ENCODE results near the gene IFITM5. TPM values are rescaled to one million over a fixed set of nuclear protein-coding genes. Genes with fewer than 3 reads are reported as not detected.

Gene IFITM5
- total and polyA plus RNA-seq, 2 of the 4 experiments (the other 2 are of a cell fraction), result not detected

DNA sequence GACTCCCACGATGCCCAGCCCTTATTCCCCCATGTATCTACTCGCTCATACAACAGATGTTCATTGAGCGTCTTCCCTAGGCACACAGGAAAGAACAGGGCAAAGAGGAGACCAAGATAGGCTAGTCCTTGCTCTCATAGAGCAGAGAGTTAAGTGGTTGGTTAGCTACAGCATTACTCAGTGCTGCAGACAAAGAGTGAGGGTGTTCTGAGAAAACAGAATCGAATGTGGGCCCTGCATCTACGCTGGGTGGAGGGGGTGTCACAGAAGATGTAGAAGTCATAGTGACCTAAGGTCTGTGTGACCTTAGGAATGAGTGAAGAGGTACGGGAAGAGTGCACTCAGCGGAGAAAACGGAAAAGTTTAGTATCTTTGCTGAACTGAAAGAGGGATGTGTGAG is 50.3 kb downstream of the IFITM5 start:
- Histone ChIP-seq H2AFZ (replicated peaks; ENCODE audit: low read length, poor library complexity) (no peak overlapping the region), H2BK15ac (ENCODE audit: low read depth, low read length) (no peak overlapping the region), H3K4me1 (ENCODE audit: control insufficient read depth, insufficient read depth, low read length) (no peaks in the 10 kb centered on the region), H2BK20ac (ENCODE audit: low read depth, low read length) (no peak overlapping the region), H3K79me1 (ENCODE audit: low read depth in 1 of 2, low read length in 2 of 2) (peaks cover 14% of the 10 kb centered on the region in 2 experiments; a peak in 3 of 4 replicates), H2BK5ac (ENCODE audit: low read depth, low read length, poor library complexity, severe bottlenecking) (no peak overlapping the region), H3K27me3 (ENCODE audit: control insufficient read depth, insufficient read depth, low read length) (no peaks in the 10 kb centered on the region), H2AK5ac (ENCODE audit: low read depth, low read length) (no peak overlapping the region), H3K4ac (ENCODE audit: low read depth, low read length) (no peak overlapping the region), H3K14ac (replicated peaks; ENCODE audit: low read depth, low read length) (no peak overlapping the region), H2AK9ac (replicated peaks; ENCODE audit: low read depth, low read length, poor library complexity) (no peak overlapping the region), H3K18ac (ENCODE audit: low read depth, low read length) (no peak overlapping the region), H3K9me3 (ENCODE audit: control insufficient read depth, insufficient read depth, low read length) (no peaks in the 10 kb centered on the region), H3K27ac (ENCODE audit: insufficient read depth, low read length) (no peak overlapping the region), H2BK120ac (ENCODE audit: low read depth, low read length) (no peak overlapping the region), H3K9ac (ENCODE audit: low read depth, low read length) (no peak overlapping the region), H4K5ac (ENCODE audit: low read depth, low read length) (no peak overlapping the region), H3K23ac (ENCODE audit: low read depth, low read length) (no peak overlapping the region), H3K4me3 (ENCODE audit: insufficient read depth, low read depth, low read length) (no peak overlapping the region), H4K8ac (ENCODE audit: low read depth in 2 of 2, low read length in 2 of 2) (no peak overlapping the region), H4K20me1 (ENCODE audit: insufficient read depth, low read length) (peaks cover 4% of the 10 kb centered on the region; the same call in 1 of the 2 replicates), H3K9me1 (ENCODE audit: insufficient read depth, low read length) (no peaks in the 10 kb centered on the region), H3K4me2 (ENCODE audit: low read depth, low read length) (no peak overlapping the region), H4K91ac (ENCODE audit: insufficient read depth, low read depth, low read length) (no peak overlapping the region), H3K36me3 (ENCODE audit: control insufficient read depth, insufficient read depth, low read length) (peaks cover 61% of the 10 kb centered on the region), H3K56ac (ENCODE audit: extremely low read depth, insufficient read depth, low read length) (no peak overlapping the region)
- no TSS peak for BruUV-seq (replicated peaks)
- no peak for TF ChIP-seq SMC3 (IDR thresholded peaks at IDR 0.05; ENCODE audit: low read depth, low read length)
- TF ChIP-seq, protein P1, sequence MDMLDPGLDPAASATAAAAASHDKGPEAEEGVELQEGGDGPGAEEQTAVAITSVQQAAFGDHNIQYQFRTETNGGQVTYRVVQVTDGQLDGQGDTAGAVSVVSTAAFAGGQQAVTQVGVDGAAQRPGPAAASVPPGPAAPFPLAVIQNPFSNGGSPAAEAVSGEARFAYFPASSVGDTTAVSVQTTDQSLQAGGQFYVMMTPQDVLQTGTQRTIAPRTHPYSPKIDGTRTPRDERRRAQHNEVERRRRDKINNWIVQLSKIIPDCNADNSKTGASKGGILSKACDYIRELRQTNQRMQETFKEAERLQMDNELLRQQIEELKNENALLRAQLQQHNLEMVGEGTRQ (IDR thresholded peaks at IDR 0.05; ENCODE audit: low read depth, low read length), result no peak
- no peak for TF ChIP-seq MAFK (IDR thresholded peaks at IDR 0.05; ENCODE audit: low read depth, low read length)
- no peak for TF ChIP-seq MXI1 (IDR thresholded peaks at IDR 0.05; ENCODE audit: borderline replicate concordance, low read depth, low read length)
- TF ChIP-seq CEBPB (IDR thresholded peaks at IDR 0.05; ENCODE audit: low read depth, low read length), result no peak
- TF ChIP-seq POLR2A (IDR thresholded peaks at IDR 0.05; ENCODE audit: low read depth, low read length), result no peak
- TF ChIP-seq, protein P2, sequence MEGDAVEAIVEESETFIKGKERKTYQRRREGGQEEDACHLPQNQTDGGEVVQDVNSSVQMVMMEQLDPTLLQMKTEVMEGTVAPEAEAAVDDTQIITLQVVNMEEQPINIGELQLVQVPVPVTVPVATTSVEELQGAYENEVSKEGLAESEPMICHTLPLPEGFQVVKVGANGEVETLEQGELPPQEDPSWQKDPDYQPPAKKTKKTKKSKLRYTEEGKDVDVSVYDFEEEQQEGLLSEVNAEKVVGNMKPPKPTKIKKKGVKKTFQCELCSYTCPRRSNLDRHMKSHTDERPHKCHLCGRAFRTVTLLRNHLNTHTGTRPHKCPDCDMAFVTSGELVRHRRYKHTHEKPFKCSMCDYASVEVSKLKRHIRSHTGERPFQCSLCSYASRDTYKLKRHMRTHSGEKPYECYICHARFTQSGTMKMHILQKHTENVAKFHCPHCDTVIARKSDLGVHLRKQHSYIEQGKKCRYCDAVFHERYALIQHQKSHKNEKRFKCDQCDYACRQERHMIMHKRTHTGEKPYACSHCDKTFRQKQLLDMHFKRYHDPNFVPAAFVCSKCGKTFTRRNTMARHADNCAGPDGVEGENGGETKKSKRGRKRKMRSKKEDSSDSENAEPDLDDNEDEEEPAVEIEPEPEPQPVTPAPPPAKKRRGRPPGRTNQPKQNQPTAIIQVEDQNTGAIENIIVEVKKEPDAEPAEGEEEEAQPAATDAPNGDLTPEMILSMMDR (conservative IDR thresholded peaks at IDR 0.05; ENCODE audit: low read depth, low read length), result no peak
- no peak for TF ChIP-seq RAD21 (IDR thresholded peaks at IDR 0.05; ENCODE audit: low read length)
- TF ChIP-seq MAZ (IDR thresholded peaks at IDR 0.05; ENCODE audit: borderline replicate concordance, low read depth, low read length), result no peak
- TF ChIP-seq RCOR1 (IDR thresholded peaks at IDR 0.05; ENCODE audit: insufficient replicate concordance, low read length), result no peak
- TF ChIP-seq, protein P3, sequence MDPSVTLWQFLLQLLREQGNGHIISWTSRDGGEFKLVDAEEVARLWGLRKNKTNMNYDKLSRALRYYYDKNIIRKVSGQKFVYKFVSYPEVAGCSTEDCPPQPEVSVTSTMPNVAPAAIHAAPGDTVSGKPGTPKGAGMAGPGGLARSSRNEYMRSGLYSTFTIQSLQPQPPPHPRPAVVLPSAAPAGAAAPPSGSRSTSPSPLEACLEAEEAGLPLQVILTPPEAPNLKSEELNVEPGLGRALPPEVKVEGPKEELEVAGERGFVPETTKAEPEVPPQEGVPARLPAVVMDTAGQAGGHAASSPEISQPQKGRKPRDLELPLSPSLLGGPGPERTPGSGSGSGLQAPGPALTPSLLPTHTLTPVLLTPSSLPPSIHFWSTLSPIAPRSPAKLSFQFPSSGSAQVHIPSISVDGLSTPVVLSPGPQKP (IDR thresholded peaks at IDR 0.05; ENCODE audit: borderline replicate concordance, low read depth, low read length), result no peak
- ChIA-PET POLR2A (ENCODE audit: unreplicated experiment) (interaction anchor here (1.0 kb wide), 1 partner anchor 11 kb away, joined by 3 read pairs; no protein-coding TSS in a partner anchor), CTCF (no interaction called here)
- WGBS, 2 experiments (ENCODE audit: extremely low coverage in 2 of 2, insufficient read length in 1 of 2), result 96% methylated on average over 5 of the region's 8 CpGs; no CpG with 5 or more reads in 1 of the 2 experiments
- in situ Hi-C loops (cut with MboI; ENCODE audit: low sequenced_read_pairs) (no loop called here), dilution Hi-C loops (cut with HindIII; ENCODE audit: low sequenced_read_pairs, unreplicated experiment) (no loop called here), intact Hi-C loops (cut with micrococcal nuclease) (no loop called here)
- DNase-seq, result no peak
- ATAC-seq (ENCODE audit: low read depth), result no peak
